HCT116 (cell line): Measurements from ENCODE around the gene TMOD1. TPM values are rescaled to one million over a fixed set of nuclear protein-coding genes. Genes with fewer than 3 reads are reported as not detected.

Experiments used
- ATAC-seq: fragments of 200-7000 bp; cut with Tn5 transposase; 2 replicates; pipeline ENCODE4 v1.9.1; 2020; ENCODE audit warnings: mild to moderate bottlenecking, moderate library complexity
- BruUV-seq: library from RNA; stranded (reverse); fragments of 400-500 nt; replicated peaks from 2 replicates; lab custom pipeline; 2021; lab: Mats Ljungman, UMichigan
- CTCF ChIA-PET: fragments of 300-600 bp; sonication (Branson Sonifier 250); formaldehyde crosslinking; loops from one replicate; lab custom pipeline; 2021; ENCODE audit warnings: antibody characterized with exemption; lab: Charles Lee
- POLR2A ChIA-PET: fragments of 300-600, 350-600 bp; sonication (Branson Sonifier 250); formaldehyde crosslinking; loops from one replicate; lab custom pipeline; 2021; ENCODE audit warnings: antibody characterized with exemption; lab: Charles Lee
- RAD21 ChIA-PET, 2 experiments: fragments of 300-600 bp; sonication (Branson Sonifier 250); formaldehyde crosslinking; loops; one replicate each; lab custom pipeline; 2023; ENCODE audit warnings: low total read pairs in 2 of 2; ENCODE audit not compliant: uncharacterized antibody in 2 of 2, unreplicated experiment in 2 of 2, low non-redundant PET in 1 of 2; lab: Charles Lee
- DNase-seq: peaks from one replicate; pipeline ENCODE4 v3.0.0-alpha.2; 2010; ENCODE audit warnings: low read depth, low spot score
- H2AFZ ChIP-seq: fragments of 200-600 bp; shearing (Covaris generic), sonication (generic); 2 replicates; pipeline ENCODE4 v1.6.1; 2017; ENCODE audit warnings: low read depth, mixed run types, mixed read lengths, antibody characterized with exemption, low read length; ENCODE audit not compliant: poor library complexity, severe bottlenecking
- H3K27ac ChIP-seq: 2 replicates; pipeline ENCODE4 v1.5.1; 2012; ENCODE audit warnings: low read depth, low read length
- H3K27me3 ChIP-seq: fragments of 200-600 bp; sonication (generic); 2 replicates; pipeline ENCODE4 v1.6.1; 2016; ENCODE audit warnings: mixed run types, low read length, mixed read lengths; ENCODE audit not compliant: insufficient read depth
- H3K36me3 ChIP-seq, 2 experiments: fragments of 200-500 bp in 1 of 2; fragments of 200-600 bp in 1 of 2; sonication (Bioruptor generic) in 1 of 2; sonication (generic) in 1 of 2; 2 replicates each; pipeline versions ENCODE4 v1.5.1 to v1.6.1; 2014 to 2016; ENCODE audit warnings: low read length in 2 of 2, inconsistent platforms in 1 of 2, mixed read lengths in 1 of 2, mixed run types in 1 of 2; ENCODE audit not compliant: insufficient read depth in 2 of 2, control insufficient read depth in 1 of 2
- H3K4me1 ChIP-seq, 2 experiments: fragments of 200-600 bp in 1 of 2; sonication (generic) in 1 of 2; 2 replicates each; pipeline versions ENCODE4 v1.5.1 to v1.6.1; 2012 to 2017; ENCODE audit warnings: low read length in 2 of 2, inconsistent platforms in 1 of 2, mild to moderate bottlenecking in 1 of 2, mixed read lengths in 1 of 2, mixed run types in 1 of 2, moderate library complexity in 1 of 2; ENCODE audit not compliant: insufficient read depth in 2 of 2, control insufficient read depth in 1 of 2
- H3K4me2 ChIP-seq: fragments of 200-600 bp; sonication (generic); 2 replicates; pipeline ENCODE4 v1.6.1; 2017; ENCODE audit warnings: mixed run types, low read length, mixed read lengths
- H3K4me3 ChIP-seq, 2 experiments: fragments of 200-600 bp in 1 of 2; sonication (generic) in 1 of 2; replicated peaks in 1 of 2; 2 replicates each; pipeline ENCODE4 v1.5.1; 2011 to 2016; ENCODE audit warnings: low read length in 2 of 2, control low read depth in 1 of 2, low read depth in 1 of 2, mild to moderate bottlenecking in 1 of 2, mixed read lengths in 1 of 2, mixed run types in 1 of 2
- H3K79me2 ChIP-seq: fragments of 200-600 bp; sonication (generic); 2 replicates; pipeline ENCODE4 v1.6.1; 2017; ENCODE audit warnings: mild to moderate bottlenecking, mixed run types, low read length, moderate library complexity, mixed read lengths; ENCODE audit not compliant: insufficient read depth
- H3K9ac ChIP-seq: fragments of 200-600 bp; sonication (generic); 2 replicates; pipeline ENCODE4 v1.6.1; 2016; ENCODE audit warnings: low read length, mixed read lengths
- H3K9me2 ChIP-seq: fragments of 200-600 bp; sonication (generic), shearing (Covaris generic); 2 replicates; pipeline ENCODE4 v1.6.1; 2017; ENCODE audit warnings: mixed run types, mild to moderate bottlenecking, moderate library complexity; ENCODE audit not compliant: insufficient read depth
- H3K9me3 ChIP-seq, 2 experiments: fragments of 200-500 bp in 1 of 2; fragments of 200-600 bp in 1 of 2; sonication (Bioruptor generic) in 1 of 2; sonication (generic) in 1 of 2; 2 replicates each; pipeline ENCODE4 v1.6.1; 2014 to 2017; ENCODE audit warnings: low read length in 2 of 2, mixed read lengths in 2 of 2, inconsistent platforms in 1 of 2, low read depth in 1 of 2, mild to moderate bottlenecking in 1 of 2, mixed run types in 1 of 2, moderate library complexity in 1 of 2; ENCODE audit not compliant: control insufficient read depth in 1 of 2, insufficient read depth in 1 of 2
- H4K20me1 ChIP-seq: fragments of 200-600 bp; sonication (generic), shearing (Covaris generic); 2 replicates; pipeline ENCODE4 v1.6.1; 2017; ENCODE audit warnings: mixed run types, mild to moderate bottlenecking, moderate library complexity; ENCODE audit not compliant: insufficient read depth
- ELF1 ChIP-seq: IDR thresholded peaks from 2 replicates; pipeline ENCODE4 v1.6.1; 2012; ENCODE audit warnings: low read depth, borderline replicate concordance
- EZH2phosphoT487 ChIP-seq: fragments of 200-600 bp; IDR thresholded peaks from 2 replicates; pipeline ENCODE4 v1.6.1; 2018; ENCODE audit warnings: antibody characterized with exemption, borderline replicate concordance
- FOSL1 ChIP-seq: IDR thresholded peaks from 2 replicates; pipeline ENCODE4 v1.6.1; 2012; ENCODE audit warnings: low read depth
- JUND ChIP-seq: IDR thresholded peaks from 2 replicates; pipeline ENCODE4 v1.6.1; 2012
- POLR2A ChIP-seq: IDR thresholded peaks from 2 replicates; pipeline ENCODE4 v1.7.0; 2011; ENCODE audit warnings: borderline replicate concordance; ENCODE audit not compliant: insufficient read depth, insufficient read length; ENCODE audit errors: extremely low read depth
- RAD21 ChIP-seq: IDR thresholded peaks from 2 replicates; pipeline ENCODE4 v1.6.1; 2012; ENCODE audit warnings: low read depth, mild to moderate bottlenecking
- intact Hi-C: fragments of 100-400 bp; cut with micrococcal nuclease; formaldehyde crosslinking; loops from 2 replicates; pipeline ENCODE4 v1.10.0; 2022
- total RNA-seq: library from RNA; stranded (reverse); gene quantifications from one replicate; pipeline ENCODE4 v1.2.1, GENCODE V29; 2021; ENCODE audit not compliant: unreplicated experiment
- TF ChIP-seq, protein P1 (sequence below): IDR thresholded peaks from 2 replicates; pipeline ENCODE4 v1.6.1; 2012
- TF ChIP-seq, protein P2 (sequence below): IDR thresholded peaks from 2 replicates; pipeline ENCODE4 v1.6.1; 2012; ENCODE audit warnings: low read depth

The TMOD1 gene
- total RNA-seq, 1 experiment from 2014 or later = 4.4 TPM

DNA sequence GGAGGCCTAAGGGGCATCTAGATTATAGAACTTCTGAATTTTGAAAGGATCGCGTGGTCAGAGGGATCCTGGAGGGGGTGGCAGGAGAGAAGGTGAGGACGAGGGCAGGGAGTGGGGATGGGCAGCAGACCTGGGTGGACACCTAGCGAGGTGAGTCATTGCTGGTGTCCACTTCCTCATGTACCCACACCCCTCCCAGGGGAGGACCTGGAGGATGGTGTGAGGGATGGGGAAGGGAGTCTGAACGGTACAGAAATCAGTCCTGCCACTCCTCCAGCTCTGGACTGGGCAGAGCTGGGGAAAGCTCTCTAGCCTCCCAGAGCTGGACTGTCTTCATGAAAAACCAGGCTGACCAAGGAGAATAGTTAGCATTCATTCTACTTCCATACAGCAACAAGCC is 46.9 kb downstream of the TMOD1 start:
- Histone ChIP-seq H2AFZ (no peak overlapping the region), H3K27ac (no peak overlapping the region), H3K36me3 (no peaks in the 10 kb centered on the region), H4K20me1 (no peaks in the 10 kb centered on the region), H3K4me2 (no peak overlapping the region), H3K9me2 (no peaks in the 10 kb centered on the region), H3K9me3 (no peaks in the 10 kb centered on the region), H3K9ac (no peak overlapping the region), H3K79me2 (no peaks in the 10 kb centered on the region), H3K4me1 (peaks cover 0 to 6% of the 10 kb centered on the region in 2 experiments; a peak in 1 of 4 replicates), H3K27me3 (no peaks in the 10 kb centered on the region), H3K4me3 (no peak overlapping the region)
- ATAC-seq (no peak), DNase-seq (no peak)
- CTCF ChIA-PET = interaction anchor here (1.3 kb wide), 1 partner anchor 50 kb away, joined by 3 read pairs; no protein-coding TSS in a partner anchor
- TF ChIP-seq JUND = no peak
- no peak for TF ChIP-seq POLR2A
- TF ChIP-seq, protein P1, sequence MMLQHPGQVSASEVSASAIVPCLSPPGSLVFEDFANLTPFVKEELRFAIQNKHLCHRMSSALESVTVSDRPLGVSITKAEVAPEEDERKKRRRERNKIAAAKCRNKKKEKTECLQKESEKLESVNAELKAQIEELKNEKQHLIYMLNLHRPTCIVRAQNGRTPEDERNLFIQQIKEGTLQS = no peak
- TF ChIP-seq FOSL1 = no peak
- no peak for TF ChIP-seq RAD21
- no peak for TF ChIP-seq ELF1
- TF ChIP-seq, protein P2, sequence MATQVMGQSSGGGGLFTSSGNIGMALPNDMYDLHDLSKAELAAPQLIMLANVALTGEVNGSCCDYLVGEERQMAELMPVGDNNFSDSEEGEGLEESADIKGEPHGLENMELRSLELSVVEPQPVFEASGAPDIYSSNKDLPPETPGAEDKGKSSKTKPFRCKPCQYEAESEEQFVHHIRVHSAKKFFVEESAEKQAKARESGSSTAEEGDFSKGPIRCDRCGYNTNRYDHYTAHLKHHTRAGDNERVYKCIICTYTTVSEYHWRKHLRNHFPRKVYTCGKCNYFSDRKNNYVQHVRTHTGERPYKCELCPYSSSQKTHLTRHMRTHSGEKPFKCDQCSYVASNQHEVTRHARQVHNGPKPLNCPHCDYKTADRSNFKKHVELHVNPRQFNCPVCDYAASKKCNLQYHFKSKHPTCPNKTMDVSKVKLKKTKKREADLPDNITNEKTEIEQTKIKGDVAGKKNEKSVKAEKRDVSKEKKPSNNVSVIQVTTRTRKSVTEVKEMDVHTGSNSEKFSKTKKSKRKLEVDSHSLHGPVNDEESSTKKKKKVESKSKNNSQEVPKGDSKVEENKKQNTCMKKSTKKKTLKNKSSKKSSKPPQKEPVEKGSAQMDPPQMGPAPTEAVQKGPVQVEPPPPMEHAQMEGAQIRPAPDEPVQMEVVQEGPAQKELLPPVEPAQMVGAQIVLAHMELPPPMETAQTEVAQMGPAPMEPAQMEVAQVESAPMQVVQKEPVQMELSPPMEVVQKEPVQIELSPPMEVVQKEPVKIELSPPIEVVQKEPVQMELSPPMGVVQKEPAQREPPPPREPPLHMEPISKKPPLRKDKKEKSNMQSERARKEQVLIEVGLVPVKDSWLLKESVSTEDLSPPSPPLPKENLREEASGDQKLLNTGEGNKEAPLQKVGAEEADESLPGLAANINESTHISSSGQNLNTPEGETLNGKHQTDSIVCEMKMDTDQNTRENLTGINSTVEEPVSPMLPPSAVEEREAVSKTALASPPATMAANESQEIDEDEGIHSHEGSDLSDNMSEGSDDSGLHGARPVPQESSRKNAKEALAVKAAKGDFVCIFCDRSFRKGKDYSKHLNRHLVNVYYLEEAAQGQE = no peak
- TF ChIP-seq EZH2phosphoT487 = no peak
- POLR2A ChIA-PET = no interaction called here
- intact Hi-C loops = no loop called here
- no TSS peak for BruUV-seq
- RAD21 ChIA-PET = no interaction called here
